Globus pallidus (tissue), 1 donor: ENCODE measurements around the gene SORL1-AS1.

ENCODE experiments used
- DNase-seq: peaks from one replicate; pipeline ENCODE4 v3.0.0-alpha.2; 2015; ENCODE audit warnings: low spot score

Gene SORL1-AS1

GRCh38 chr11:121451986-121452608, 670 bp downstream of the SORL1-AS1 start, which contains the start of gene SORL1:
TSS of gene SORL1 (plus strand) at chr11:121452314. CDS start at chr11:121452332, 18 bp downstream.
- peak; percentile 71 for DNase-seq

- DNase-seq: no peak
Observed at GRCh38 chr11:121451178-121451985, 1.4 kb downstream of the SORL1-AS1 start.

GRCh38 chr11:121450401-121450800, 2.4 kb downstream of the SORL1-AS1 start:
- DNase-seq: no peak

- DNase-seq: no peak
Observed at GRCh38 chr11:121449626-121450025, 3.1 kb downstream of the SORL1-AS1 start.

- DNase-seq: no peak
Observed at GRCh38 chr11:121449123-121449522, 3.6 kb downstream of the SORL1-AS1 start.

- no peak for DNase-seq
Observed at GRCh38 chr11:121448431-121448941, 4.3 kb downstream of the SORL1-AS1 start.

GRCh38 chr11:121448011-121448410, 4.8 kb downstream of the SORL1-AS1 start:
- no peak for DNase-seq

- DNase-seq: no peak
Observed at GRCh38 chr11:121446752-121447156, 6.0 kb downstream of the SORL1-AS1 start.

GRCh38 chr11:121445071-121445768, 7.5 kb downstream of the SORL1-AS1 start:
- no peak for DNase-seq

- DNase-seq: no peak
Observed at GRCh38 chr11:121444526-121444925, 8.2 kb downstream of the SORL1-AS1 start.

- no peak for DNase-seq
Observed at GRCh38 chr11:121443688-121444275, 9.0 kb downstream of the SORL1-AS1 start.

- DNase-seq: no peak
Observed at GRCh38 chr11:121441521-121441920, 11.2 kb downstream of the SORL1-AS1 start.

- DNase-seq: no peak
Observed at GRCh38 chr11:121439759-121440158, 13.0 kb downstream of the SORL1-AS1 start.

- DNase-seq: no peak
Observed at GRCh38 chr11:121439337-121439736, 13.4 kb downstream of the SORL1-AS1 start.

GRCh38 chr11:121437686-121438078, 15.1 kb downstream of the SORL1-AS1 start:
- DNase-seq: no peak

- no peak for DNase-seq
Observed at GRCh38 chr11:121437018-121437685, 15.6 kb downstream of the SORL1-AS1 start.

GRCh38 chr11:121435551-121436511, 16.9 kb downstream of the SORL1-AS1 start:
- DNase-seq: no peak

GRCh38 chr11:121435132-121435531, 17.6 kb downstream of the SORL1-AS1 start:
- no peak for DNase-seq

- DNase-seq: no peak
Observed at GRCh38 chr11:121431820-121432526, 20.8 kb downstream of the SORL1-AS1 start.

- DNase-seq: no peak
Observed at GRCh38 chr11:121429556-121429955, 23.2 kb downstream of the SORL1-AS1 start.
